Measurements from ENCODE around the gene MYH7. TPM values are rescaled to one million over a fixed set of nuclear protein-coding genes. Genes with fewer than 3 reads are reported as not detected.

MYH7 gene
- total RNA-seq, 1 experiment from 2014 or later: not detected

GRCh38 chr14:23438101-23438971 is 2.9 kb upstream of the MYH7 start:
- TF ChIP-seq CTCF (IDR thresholded peaks at IDR 0.05; ENCODE audit: unreplicated experiment): no peak
- BruUV-seq (replicated peaks): no TSS peak
- H3K9me3 Mint-ChIP-seq (ENCODE audit: low read depth, unreplicated experiment): no peaks in the 10 kb centered on the region
- H3K4me3 Mint-ChIP-seq (ENCODE audit: low read depth, unreplicated experiment): no peak overlapping the region
- no peaks in the 10 kb centered on the region for H3K36me3 Mint-ChIP-seq (ENCODE audit: insufficient read depth, unreplicated experiment)
- no peak for DNase-seq
- peaks cover 77% of the 10 kb centered on the region for H3K27me3 Mint-ChIP-seq (ENCODE audit: unreplicated experiment)
- intact Hi-C loops (cut with micrococcal nuclease; ENCODE audit: unreplicated experiment): no loop called here
- H3K27ac Mint-ChIP-seq (ENCODE audit: unreplicated experiment): no peak overlapping the region
- no peaks in the 10 kb centered on the region for H3K4me1 Mint-ChIP-seq (ENCODE audit: low read depth, unreplicated experiment)
- CTCF ChIA-PET: no interaction called here

- Mint-ChIP-seq H3K4me3 (ENCODE audit: low read depth, unreplicated experiment) (no peak overlapping the region), H3K36me3 (ENCODE audit: insufficient read depth, unreplicated experiment) (no peaks in the 10 kb centered on the region), H3K4me1 (ENCODE audit: low read depth, unreplicated experiment) (no peaks in the 10 kb centered on the region), H3K27me3 (ENCODE audit: unreplicated experiment) (peaks cover 77% of the 10 kb centered on the region), H3K9me3 (ENCODE audit: low read depth, unreplicated experiment) (no peaks in the 10 kb centered on the region), H3K27ac (ENCODE audit: unreplicated experiment) (no peak overlapping the region)
- intact Hi-C loops (cut with micrococcal nuclease; ENCODE audit: unreplicated experiment): no loop called here
- TF ChIP-seq CTCF (IDR thresholded peaks at IDR 0.05; ENCODE audit: unreplicated experiment): no peak
- DNase-seq: no peak
- BruUV-seq (replicated peaks): no TSS peak
- CTCF ChIA-PET: interaction anchor here (0.5 kb wide), 2 partner anchors 45 to 1205 kb away, joined by 4 to 6 read pairs; no protein-coding TSS in a partner anchor
These were observed 2.0 kb upstream of the MYH7 start for GRCh38 chr14:23437133-23438100.

DNA sequence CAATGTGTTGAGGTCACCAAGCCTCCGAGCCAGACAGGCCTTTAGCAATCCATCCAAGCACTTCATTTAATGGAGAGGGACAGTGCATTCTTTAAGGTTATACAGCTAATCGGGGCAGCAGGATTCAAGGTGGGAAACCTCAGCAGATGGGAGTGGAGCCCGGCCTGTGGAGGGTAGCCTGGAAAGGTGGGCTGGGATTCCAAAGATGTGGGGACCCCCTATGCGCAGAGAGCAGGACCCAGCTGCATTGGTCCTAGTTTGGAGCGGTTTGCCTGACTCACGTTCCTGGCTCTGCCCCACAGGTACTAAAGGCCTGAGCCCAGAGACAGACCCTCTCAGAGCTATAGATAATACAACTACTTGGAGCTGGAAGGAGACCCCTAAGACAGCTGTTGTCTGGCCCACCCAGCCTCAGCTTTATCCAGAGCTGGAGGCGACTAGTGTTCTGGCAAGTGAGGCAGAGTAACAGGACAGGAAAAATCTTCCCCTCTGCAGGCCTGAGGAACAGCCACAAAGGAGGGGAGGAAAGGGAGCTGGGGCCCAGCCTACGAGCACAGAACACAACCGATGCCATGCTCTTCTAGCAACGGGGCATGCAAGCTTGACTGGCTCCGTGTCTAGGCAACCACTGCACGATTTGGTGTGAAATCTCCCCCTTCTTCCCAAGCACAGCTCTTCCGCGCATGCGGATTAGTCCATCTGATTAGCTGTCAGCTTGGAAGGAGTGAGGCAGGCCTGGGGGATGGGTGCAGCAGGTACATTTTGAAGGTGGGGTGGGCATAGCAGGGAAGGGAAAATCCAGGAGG is 1.1 kb upstream of the MYH7 start:
- no peak overlapping the region for H3K4me3 Mint-ChIP-seq (ENCODE audit: low read depth, unreplicated experiment)
- no peak for DNase-seq
- no TSS peak for BruUV-seq (replicated peaks)
- H3K27me3 Mint-ChIP-seq (ENCODE audit: unreplicated experiment): peaks cover 77% of the 10 kb centered on the region
- no peak overlapping the region for H3K27ac Mint-ChIP-seq (ENCODE audit: unreplicated experiment)
- TF ChIP-seq CTCF (IDR thresholded peaks at IDR 0.05; ENCODE audit: unreplicated experiment): no peak
- no peaks in the 10 kb centered on the region for H3K36me3 Mint-ChIP-seq (ENCODE audit: insufficient read depth, unreplicated experiment)
- no peaks in the 10 kb centered on the region for H3K9me3 Mint-ChIP-seq (ENCODE audit: low read depth, unreplicated experiment)
- H3K4me1 Mint-ChIP-seq (ENCODE audit: low read depth, unreplicated experiment): no peaks in the 10 kb centered on the region
- intact Hi-C loops (cut with micrococcal nuclease; ENCODE audit: unreplicated experiment): no loop called here
- CTCF ChIA-PET: interaction anchor here (0.5 kb wide), 1 partner anchor 44 kb away, joined by 4 read pairs; no protein-coding TSS in a partner anchor
